C4-2B (cell line): ENCODE measurements around the gene HOXD3.

ENCODE experiments used
- ZFX ChIP-seq: fragments of 450-650 bp; IDR thresholded peaks from 2 replicates; pipeline ENCODE4 v1.6.1; 2017
- TF ChIP-seq, protein P1 (sequence below): fragments of 450-650 bp; conservative IDR thresholded peaks from 2 replicates; pipeline ENCODE4 v1.5.1; 2017; ENCODE audit warnings: mild to moderate bottlenecking

DNA sequence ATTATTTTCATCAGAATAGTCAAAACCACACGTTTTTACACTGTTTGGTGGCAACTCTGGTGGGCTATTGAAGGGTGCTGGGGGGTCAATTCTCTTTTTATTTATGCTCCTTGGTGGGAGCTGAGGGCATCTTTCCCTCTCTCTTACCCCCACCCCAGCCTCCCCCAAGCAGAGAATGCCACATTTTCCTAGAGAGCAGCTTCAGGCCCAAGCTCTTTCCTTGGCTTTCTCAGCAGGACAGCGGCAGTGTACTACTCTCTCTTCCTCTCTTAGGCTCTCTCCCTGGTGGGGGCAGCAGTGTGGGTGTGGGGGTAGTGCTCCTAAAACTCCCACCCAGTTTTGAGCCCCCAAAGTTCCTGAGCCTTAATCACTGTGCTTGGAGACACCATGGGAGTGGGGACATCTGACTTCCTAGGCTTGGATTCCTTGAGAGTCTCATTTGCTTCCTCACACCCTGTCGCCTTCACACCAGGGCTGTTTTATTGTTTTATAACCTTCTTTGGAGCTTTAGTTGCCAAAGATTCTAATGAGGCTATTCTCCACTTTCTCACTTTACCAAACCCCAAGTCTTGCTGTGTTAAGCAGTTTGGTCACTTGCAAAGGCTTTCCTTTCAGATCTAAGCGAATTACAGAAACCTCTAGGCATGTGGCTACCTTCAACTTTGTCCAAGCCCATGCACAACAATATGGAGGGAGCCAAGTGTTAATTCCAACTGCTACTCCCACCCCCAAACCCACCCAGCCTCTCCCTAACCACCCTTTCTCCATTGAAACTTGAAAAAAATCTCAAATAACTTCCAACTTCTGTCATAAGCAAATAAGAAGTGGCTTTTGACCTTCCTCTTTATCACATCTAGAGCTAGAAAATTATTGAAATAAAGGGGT is 11.8 kb upstream of the HOXD3 start:
- TF ChIP-seq, protein P1, sequence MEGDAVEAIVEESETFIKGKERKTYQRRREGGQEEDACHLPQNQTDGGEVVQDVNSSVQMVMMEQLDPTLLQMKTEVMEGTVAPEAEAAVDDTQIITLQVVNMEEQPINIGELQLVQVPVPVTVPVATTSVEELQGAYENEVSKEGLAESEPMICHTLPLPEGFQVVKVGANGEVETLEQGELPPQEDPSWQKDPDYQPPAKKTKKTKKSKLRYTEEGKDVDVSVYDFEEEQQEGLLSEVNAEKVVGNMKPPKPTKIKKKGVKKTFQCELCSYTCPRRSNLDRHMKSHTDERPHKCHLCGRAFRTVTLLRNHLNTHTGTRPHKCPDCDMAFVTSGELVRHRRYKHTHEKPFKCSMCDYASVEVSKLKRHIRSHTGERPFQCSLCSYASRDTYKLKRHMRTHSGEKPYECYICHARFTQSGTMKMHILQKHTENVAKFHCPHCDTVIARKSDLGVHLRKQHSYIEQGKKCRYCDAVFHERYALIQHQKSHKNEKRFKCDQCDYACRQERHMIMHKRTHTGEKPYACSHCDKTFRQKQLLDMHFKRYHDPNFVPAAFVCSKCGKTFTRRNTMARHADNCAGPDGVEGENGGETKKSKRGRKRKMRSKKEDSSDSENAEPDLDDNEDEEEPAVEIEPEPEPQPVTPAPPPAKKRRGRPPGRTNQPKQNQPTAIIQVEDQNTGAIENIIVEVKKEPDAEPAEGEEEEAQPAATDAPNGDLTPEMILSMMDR, result no peak
- no peak for TF ChIP-seq ZFX
